Smooth muscle cell (in vitro differentiated cells): Measurements from ENCODE around the gene RNF31. TPM values are rescaled to one million over a fixed set of nuclear protein-coding genes. Genes with fewer than 3 reads are reported as not detected.

Experiments
- DNase-seq: peaks from one replicate; lab custom pipeline; 2025; ENCODE audit not compliant: unreplicated experiment; lab: John Stamatoyannopoulos, UW
- H2AFZ ChIP-seq: fragments of 200-600 bp; sonication (generic); 2 replicates; pipeline ENCODE4 v1.6.0; 2016; ENCODE audit warnings: antibody characterized with exemption, low read depth, mild to moderate bottlenecking
- H3F3A ChIP-seq: fragments of 200-600 bp; sonication (generic); 2 replicates; pipeline ENCODE4 v1.6.0; 2017; ENCODE audit warnings: antibody characterized with exemption, low read depth
- H3K27ac ChIP-seq: fragments of 200-600 bp; sonication (generic); 2 replicates; pipeline ENCODE4 v1.5.1; 2016; ENCODE audit warnings: low read depth, mild to moderate bottlenecking
- H3K27me3 ChIP-seq: fragments of 200-600 bp; sonication (generic); 2 replicates; pipeline ENCODE4 v1.6.1; 2016; ENCODE audit warnings: low read depth, mild to moderate bottlenecking
- H3K36me3 ChIP-seq: fragments of 200-600 bp; sonication (generic); 2 replicates; pipeline ENCODE4 v1.5.1; 2016; ENCODE audit warnings: low read depth
- H3K4me1 ChIP-seq: fragments of 200-600 bp; sonication (generic); 2 replicates; pipeline ENCODE4 v1.5.1; 2016; ENCODE audit warnings: low read depth
- H3K4me2 ChIP-seq: fragments of 200-600 bp; sonication (generic); 2 replicates; pipeline ENCODE4 v1.6.0; 2016; ENCODE audit warnings: mild to moderate bottlenecking
- H3K4me3 ChIP-seq: fragments of 200-600 bp; sonication (generic); 2 replicates; pipeline ENCODE4 v1.5.1; 2016; ENCODE audit warnings: mild to moderate bottlenecking
- H3K79me2 ChIP-seq: fragments of 200-600 bp; sonication (generic); 2 replicates; pipeline ENCODE4 v1.6.0; 2016; ENCODE audit warnings: low read depth, mild to moderate bottlenecking
- H3K9ac ChIP-seq: fragments of 200-600 bp; sonication (generic); 2 replicates; pipeline ENCODE4 v1.6.0; 2016; ENCODE audit warnings: low read depth
- H3K9me3 ChIP-seq: fragments of 200-600 bp; sonication (generic); replicated peaks from 2 replicates; pipeline ENCODE4 v1.5.1; 2016; ENCODE audit warnings: low read depth
- H4K20me1 ChIP-seq: fragments of 200-600 bp; sonication (generic); 2 replicates; pipeline ENCODE4 v1.6.0; 2016; ENCODE audit warnings: low read depth
- CTCF ChIP-seq: fragments of 200-600 bp; sonication (generic); IDR thresholded peaks from 2 replicates; pipeline ENCODE4 v1.5.1; 2017; ENCODE audit warnings: borderline replicate concordance, mild to moderate bottlenecking, antibody characterized with exemption; ENCODE audit not compliant: insufficient read depth, poor library complexity, severe bottlenecking
- WGBS: methylation state at CpG from one replicate; pipeline ENCODE4 v1.1.7; 2016; ENCODE audit warnings: low lambda C conversion rate; 5-methylcytosine and 5-hydroxymethylcytosine counted together
- polyA plus RNA-seq: library from polyadenylated mRNA; unstranded; fragments of >200 nt; fragmentation: Nextera tagmentation; extraction: Ambion mirVana; gene quantifications from 2 replicates; pipeline ENCODE4 v1.2.1, GENCODE V29; 2016
- total RNA-seq: library from RNA; depleted of rRNA; stranded (reverse); fragments of >200 nt; gene quantifications from 2 replicates; pipeline ENCODE4 v1.2.3, GENCODE V29; 2014

Gene RNF31
- total and polyA plus RNA-seq, 2 experiments from 2014 or later, result 25.4 to 74.8 TPM

GRCh38 chr14:24184104-24184970 lies 37.0 kb downstream of the RNF31 start:
- Histone ChIP-seq H3F3A (peaks cover 5% of the 10 kb centered on the region), H3K79me2 (peaks cover 9% of the 10 kb centered on the region), H3K9ac (no peak overlapping the region), H3K27me3 (no peaks in the 10 kb centered on the region), H4K20me1 (no peaks in the 10 kb centered on the region), H3K36me3 (no peaks in the 10 kb centered on the region), H3K4me1 (peaks cover 11% of the 10 kb centered on the region), H3K27ac (no peak overlapping the region), H3K9me3 (no peaks in the 10 kb centered on the region), H3K4me2 (no peak overlapping the region), H3K4me3 (no peak overlapping the region), H2AFZ (no peak overlapping the region)
- WGBS, result 95% methylated on average over 19 of the region's 19 CpGs
- TF ChIP-seq CTCF, result no peak
- no peak for DNase-seq

GRCh38 chr14:24185026-24185425 lies 37.7 kb downstream of the RNF31 start:
- H3K9me3 ChIP-seq, result no peaks in the 10 kb centered on the region
- DNase-seq, result no peak

GRCh38 chr14:24185741-24186140 lies 38.4 kb downstream of the RNF31 start:
- Histone ChIP-seq H3K36me3 (no peaks in the 10 kb centered on the region), H3K4me3 (no peak overlapping the region), H3K4me1 (peaks cover 11% of the 10 kb centered on the region), H3K4me2 (no peak overlapping the region), H3K27me3 (no peaks in the 10 kb centered on the region), H3K9ac (no peak overlapping the region), H2AFZ (no peak overlapping the region), H3K9me3 (no peaks in the 10 kb centered on the region), H4K20me1 (no peaks in the 10 kb centered on the region), H3K27ac (no peak overlapping the region), H3F3A (peaks cover 10% of the 10 kb centered on the region), H3K79me2 (peaks cover 9% of the 10 kb centered on the region)
- TF ChIP-seq CTCF, result no peak
- no peak for DNase-seq
- 96% methylated on average over 11 of the region's 11 CpGs for WGBS

More at GRCh38 chr14:24185026-24185425, 37.7 kb downstream of the RNF31 start:
- Histone ChIP-seq H4K20me1 (no peaks in the 10 kb centered on the region), H3K4me3 (no peak overlapping the region), H2AFZ (no peak overlapping the region), H3F3A (peaks cover 10% of the 10 kb centered on the region), H3K79me2 (peaks cover 9% of the 10 kb centered on the region), H3K4me2 (no peak overlapping the region), H3K9ac (no peak overlapping the region), H3K27ac (no peak overlapping the region), H3K36me3 (no peaks in the 10 kb centered on the region), H3K27me3 (no peaks in the 10 kb centered on the region), H3K4me1 (peaks cover 11% of the 10 kb centered on the region)
- TF ChIP-seq CTCF, result no peak
- WGBS, result 99% methylated on average over 7 of the region's 7 CpGs
